Duodenal mucosa (tissue), 2 donors: ENCODE measurements around the gene CKMT2.
A peak's percentile ranks its signal among the peaks of the same experiment; 100 is the strongest.

ENCODE experiments used
- H3K27ac ChIP-seq: one replicate; pipeline ENCODE4 v1.7.0; 2013; ENCODE audit warnings: low read depth, low read length
- H3K27me3 ChIP-seq, 2 donors: one replicate each; pipeline ENCODE4 v1.7.0; 2013; ENCODE audit warnings: low read length in 2 of 2, control low read depth in 1 of 2; ENCODE audit not compliant: insufficient read depth in 2 of 2, control insufficient read depth in 1 of 2
- H3K36me3 ChIP-seq, 2 donors: one replicate each; pipeline ENCODE4 v1.7.0; 2013; ENCODE audit warnings: low read length in 2 of 2, control low read depth in 1 of 2; ENCODE audit not compliant: insufficient read depth in 2 of 2, control insufficient read depth in 1 of 2
- H3K4me1 ChIP-seq, 2 donors: one replicate each; pipeline ENCODE4 v1.7.0; 2013; ENCODE audit warnings: low read length in 2 of 2, control low read depth in 1 of 2; ENCODE audit not compliant: insufficient read depth in 2 of 2, control insufficient read depth in 1 of 2
- H3K4me3 ChIP-seq, 2 donors: one replicate each; pipeline ENCODE4 v1.7.0; 2013; ENCODE audit warnings: low read length in 2 of 2, low read depth in 1 of 2
- H3K9ac ChIP-seq, 2 donors: one replicate each; pipeline ENCODE4 v1.7.0; 2013; ENCODE audit warnings: low read length in 2 of 2, low read depth in 1 of 2
- H3K9me3 ChIP-seq, 2 donors: one replicate each; pipeline ENCODE4 v1.7.0; 2013; ENCODE audit warnings: low read length in 2 of 2, control low read depth in 1 of 2; ENCODE audit not compliant: control insufficient read depth in 1 of 2

Gene CKMT2

DNA sequence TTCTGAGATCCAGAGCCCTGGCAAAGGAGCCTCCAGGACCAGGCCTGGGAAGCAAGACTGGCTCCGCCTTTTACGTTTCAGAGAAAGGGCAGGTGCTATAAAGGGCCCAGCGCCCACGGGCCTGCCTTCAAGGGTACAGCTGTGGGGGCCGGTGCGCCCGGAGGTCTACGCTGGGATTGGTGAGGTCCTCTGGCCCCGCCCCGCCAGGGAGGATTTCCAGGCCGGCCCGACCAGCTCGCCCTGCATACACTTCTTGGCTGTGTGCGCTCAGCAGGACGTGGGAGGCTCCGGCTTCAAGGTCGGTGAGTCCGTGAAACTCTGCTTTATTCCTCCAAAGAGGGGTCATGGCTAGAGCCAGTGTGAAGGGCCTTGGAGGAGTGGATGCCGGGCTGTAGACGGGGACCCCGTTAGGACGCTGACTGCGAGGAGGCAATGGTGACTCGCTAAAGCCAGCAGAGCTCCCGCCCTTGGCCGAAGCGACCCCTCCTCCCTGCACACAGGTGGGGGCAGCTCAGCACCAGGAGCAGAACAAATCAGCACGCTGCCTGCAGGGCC, at the start of gene CKMT2:
Gene CKMT2, plus strand, starts transcription at position 243 of the 555 bp plus-strand sequence. CDS start 17,811 bp downstream, outside the sequence.
- Histone ChIP-seq H3K36me3 (no peaks in the 10 kb centered on the region), H3K4me1 (peaks cover 7 to 9% of the 10 kb centered on the region in 2 donors), H3K9me3 (no peaks in the 10 kb centered on the region), H3K27ac (no peak within 1 kb of the TSS), H3K27me3 (no peaks in the 10 kb centered on the region), H3K4me3 (peak within 1 kb of the TSS; percentile 50 to 62), H3K9ac (peak within 1 kb of the TSS; percentile 29 to 38)

GRCh38 chr5:81183811-81184748, 49.0 kb upstream of the CKMT2 start:
- no peak overlapping the region for H3K27ac ChIP-seq
- no peaks in the 10 kb centered on the region for H3K4me1 ChIP-seq
- no peak overlapping the region for H3K9ac ChIP-seq

DNA sequence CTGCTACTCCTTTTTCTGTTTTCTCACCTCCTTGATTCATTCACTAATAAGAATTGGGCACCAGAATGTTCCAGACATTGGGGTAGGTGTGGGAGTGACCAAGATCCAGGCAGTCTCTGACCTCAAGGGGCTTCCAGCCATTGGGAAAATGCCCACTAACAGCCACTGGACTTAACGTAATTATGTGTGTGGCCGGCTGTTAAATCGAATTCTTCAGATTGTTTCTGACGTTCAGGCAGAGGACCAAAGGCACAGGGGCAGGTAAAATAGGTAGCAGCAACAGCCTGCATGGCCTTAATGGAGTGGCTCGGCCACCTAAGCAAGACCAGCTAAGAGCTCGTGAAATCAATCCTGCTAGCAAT, 48.4 kb upstream of the CKMT2 start:
- Histone ChIP-seq H3K4me3 (no peak overlapping the region), H3K27ac (no peak overlapping the region), H3K27me3 (no peaks in the 10 kb centered on the region), H3K9me3 (no peaks in the 10 kb centered on the region), H3K36me3 (no peaks in the 10 kb centered on the region), H3K9ac (no peak overlapping the region), H3K4me1 (no peaks in the 10 kb centered on the region)

More at GRCh38 chr5:81183811-81184748, 49.0 kb upstream of the CKMT2 start:
- H3K9me3 ChIP-seq = no peaks in the 10 kb centered on the region
- H3K36me3 ChIP-seq = no peaks in the 10 kb centered on the region
- no peaks in the 10 kb centered on the region for H3K27me3 ChIP-seq
- H3K4me3 ChIP-seq = no peak overlapping the region

- no peaks in the 10 kb centered on the region for H3K36me3 ChIP-seq
- no peak overlapping the region for H3K9ac ChIP-seq
- no peak overlapping the region for H3K27ac ChIP-seq
- peak overlapping the region in 1 of 2 donors; percentile 19 for H3K4me3 ChIP-seq
- no peaks in the 10 kb centered on the region for H3K4me1 ChIP-seq
- H3K27me3 ChIP-seq = no peaks in the 10 kb centered on the region
- no peaks in the 10 kb centered on the region for H3K9me3 ChIP-seq
Measured at GRCh38 chr5:81187885-81188284, 45.2 kb upstream of the CKMT2 start.

DNA sequence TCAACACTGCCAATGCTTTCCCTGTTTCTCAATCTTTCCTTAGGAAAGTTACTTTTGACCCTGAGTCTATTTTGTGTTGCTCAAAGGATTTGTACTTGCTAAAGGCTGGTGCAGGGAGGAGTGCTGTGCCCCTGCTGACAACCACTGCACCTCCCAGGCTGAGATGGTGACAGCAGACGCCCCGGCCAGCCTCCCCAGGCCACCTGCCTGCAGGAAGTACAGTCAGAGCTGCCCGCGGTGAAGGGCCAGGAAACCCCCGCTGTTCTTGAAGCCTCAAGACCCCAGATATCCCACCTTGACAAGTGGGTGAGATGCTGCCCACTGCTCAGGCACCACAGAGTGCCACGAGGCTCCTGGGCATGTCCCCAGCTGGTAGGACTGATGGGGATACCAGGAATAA, 44.2 kb upstream of the CKMT2 start:
- Histone ChIP-seq H3K27ac (no peak overlapping the region), H3K9ac (no peak overlapping the region), H3K27me3 (no peaks in the 10 kb centered on the region), H3K36me3 (no peaks in the 10 kb centered on the region), H3K4me1 (no peaks in the 10 kb centered on the region), H3K4me3 (no peak overlapping the region), H3K9me3 (no peaks in the 10 kb centered on the region)

- no peak overlapping the region for H3K4me3 ChIP-seq
- H3K9ac ChIP-seq = no peak overlapping the region
- H3K4me1 ChIP-seq = peaks cover 3% of the 10 kb centered on the region in 2 donors
- H3K27me3 ChIP-seq = no peaks in the 10 kb centered on the region
- H3K9me3 ChIP-seq = no peaks in the 10 kb centered on the region
- H3K27ac ChIP-seq = no peak overlapping the region
- no peaks in the 10 kb centered on the region for H3K36me3 ChIP-seq
Measured at GRCh38 chr5:81189875-81190498, 43.1 kb upstream of the CKMT2 start.

- H3K9ac ChIP-seq = no peak overlapping the region
- no peaks in the 10 kb centered on the region for H3K9me3 ChIP-seq
- H3K36me3 ChIP-seq = no peaks in the 10 kb centered on the region
- H3K4me3 ChIP-seq = no peak overlapping the region
- H3K27ac ChIP-seq = no peak overlapping the region
- H3K4me1 ChIP-seq = peaks cover 4 to 7% of the 10 kb centered on the region in 2 donors
- no peaks in the 10 kb centered on the region for H3K27me3 ChIP-seq
Measured at GRCh38 chr5:81191726-81192372, 41.3 kb upstream of the CKMT2 start.

GRCh38 chr5:81192373-81192750, 40.8 kb upstream of the CKMT2 start:
- H3K4me1 ChIP-seq = peaks cover 4 to 7% of the 10 kb centered on the region in 2 donors
- H3K27me3 ChIP-seq = no peaks in the 10 kb centered on the region
- H3K27ac ChIP-seq = no peak overlapping the region
- H3K9me3 ChIP-seq = no peaks in the 10 kb centered on the region
- no peak overlapping the region for H3K4me3 ChIP-seq
- no peak overlapping the region for H3K9ac ChIP-seq
- H3K36me3 ChIP-seq = no peaks in the 10 kb centered on the region

GRCh38 chr5:81194633-81195334, 38.3 kb upstream of the CKMT2 start:
- Histone ChIP-seq H3K4me1 (peaks cover 7% of the 10 kb centered on the region in 2 donors), H3K9me3 (no peaks in the 10 kb centered on the region), H3K27me3 (no peaks in the 10 kb centered on the region), H3K36me3 (no peaks in the 10 kb centered on the region), H3K27ac (no peak overlapping the region), H3K4me3 (peak overlapping the region in 1 of 2 donors; percentile 16), H3K9ac (no peak overlapping the region)
